Middle frontal gyrus (tissue), 1 donor: ENCODE measurements around the gene STUM.
"Not testable (repeated sequence)": the region's sequence is repeated elsewhere in the genome, so short reads cannot be mapped to it uniquely, and the experiment has no call there.

Experiments used
- DNase-seq: peaks from one replicate; pipeline ENCODE4 v3.0.0-alpha.2; 2015; ENCODE audit warnings: low spot score; ENCODE audit errors: extremely low spot score

Gene STUM

GRCh38 chr1:226548256-226549093 is at the start of gene STUM:
STUM (plus strand) TSS chr1:226548764; CDS start chr1:226548905, 141 bp downstream.
- no peak for DNase-seq

GRCh38 chr1:226499699-226500098 is 48.9 kb upstream of the STUM start:
- not testable (repeated sequence) for DNase-seq

- DNase-seq, result no peak
These were observed 42.5 kb upstream of the STUM start for GRCh38 chr1:226506021-226506420.

GRCh38 chr1:226506921-226507320 is 41.6 kb upstream of the STUM start:
- DNase-seq, result no peak

- no peak for DNase-seq
These were observed 38.1 kb upstream of the STUM start for GRCh38 chr1:226510453-226510852.

- DNase-seq, result no peak
These were observed 37.3 kb upstream of the STUM start for GRCh38 chr1:226511296-226511695.

- DNase-seq, result no peak
These were observed 36.4 kb upstream of the STUM start for GRCh38 chr1:226512076-226512728.

GRCh38 chr1:226518375-226518774 is 30.2 kb upstream of the STUM start:
- no peak for DNase-seq

- no peak for DNase-seq
These were observed 29.4 kb upstream of the STUM start for GRCh38 chr1:226519135-226519534.

GRCh38 chr1:226519716-226520598 is 28.6 kb upstream of the STUM start:
- DNase-seq, result no peak

GRCh38 chr1:226520640-226521355 is 27.8 kb upstream of the STUM start:
- no peak for DNase-seq

- no peak for DNase-seq
These were observed 24.7 kb upstream of the STUM start for GRCh38 chr1:226523646-226524406.

GRCh38 chr1:226524547-226524946 is 24.0 kb upstream of the STUM start:
- DNase-seq, result no peak

- DNase-seq, result no peak
These were observed 22.8 kb upstream of the STUM start for GRCh38 chr1:226525750-226526149.

- DNase-seq, result no peak
These were observed 21.6 kb upstream of the STUM start for GRCh38 chr1:226526801-226527595.

GRCh38 chr1:226529891-226530290 is 18.7 kb upstream of the STUM start:
- DNase-seq, result no peak

- DNase-seq, result no peak
These were observed 18.0 kb upstream of the STUM start for GRCh38 chr1:226530591-226530990.

- no peak for DNase-seq
These were observed 17.0 kb upstream of the STUM start for GRCh38 chr1:226531360-226532093.

- no peak for DNase-seq
These were observed 16.0 kb upstream of the STUM start for GRCh38 chr1:226532553-226532952.
